Mesenchymal stem cell (in vitro differentiated cells and primary cell): Measurements from ENCODE around the gene SNRPD2.
A peak's percentile ranks its signal among the peaks of the same experiment; 100 is the strongest.

ENCODE experiments used
- DNase-seq: peaks from one replicate; pipeline ENCODE4 v3.0.0-alpha.2; 2013
- H2AFZ ChIP-seq: one replicate; pipeline ENCODE4 v1.6.1; 2013; ENCODE audit warnings: low read depth, mild to moderate bottlenecking, control low read depth, inconsistent platforms, low read length, moderate library complexity
- H2AK5ac ChIP-seq: 2 replicates; pipeline ENCODE4 v1.6.1; 2013; ENCODE audit warnings: low read length, moderate library complexity, mild to moderate bottlenecking, inconsistent platforms; ENCODE audit not compliant: severe bottlenecking
- H2BK120ac ChIP-seq: one replicate; pipeline ENCODE4 v1.6.1; 2013; ENCODE audit warnings: low read depth, mild to moderate bottlenecking, inconsistent platforms, low read length, moderate library complexity
- H2BK12ac ChIP-seq, 2 experiments: one replicate each; pipeline ENCODE4 v1.6.1; 2013; ENCODE audit warnings: inconsistent platforms in 2 of 2, low read length in 2 of 2, mild to moderate bottlenecking in 2 of 2, moderate library complexity in 2 of 2, control low read depth in 1 of 2
- H2BK15ac ChIP-seq: one replicate; pipeline ENCODE4 v1.6.1; 2013; ENCODE audit warnings: mild to moderate bottlenecking, low read depth, inconsistent platforms; ENCODE audit not compliant: poor library complexity, severe bottlenecking
- H2BK5ac ChIP-seq: 2 replicates; pipeline ENCODE4 v1.6.1; 2013; ENCODE audit warnings: low read depth, mild to moderate bottlenecking, low read length, control low read depth, inconsistent platforms; ENCODE audit not compliant: poor library complexity, severe bottlenecking
- H3K14ac ChIP-seq, 2 experiments: one replicate each; pipeline ENCODE4 v1.6.1; 2013; ENCODE audit warnings: inconsistent platforms in 2 of 2, low read length in 2 of 2, control low read depth in 1 of 2, mild to moderate bottlenecking in 1 of 2, moderate library complexity in 1 of 2
- H3K18ac ChIP-seq, 2 experiments: one replicate each; pipeline ENCODE4 v1.6.1; 2013; ENCODE audit warnings: inconsistent platforms in 2 of 2, low read length in 2 of 2, control low read depth in 1 of 2, low read depth in 1 of 2, mild to moderate bottlenecking in 1 of 2
- H3K23ac ChIP-seq, 2 experiments: one replicate each; pipeline ENCODE4 v1.6.1; 2013; ENCODE audit warnings: inconsistent platforms in 2 of 2, low read length in 2 of 2, mild to moderate bottlenecking in 2 of 2, moderate library complexity in 2 of 2, control low read depth in 1 of 2
- H3K27ac ChIP-seq: 2 replicates; pipeline ENCODE4 v1.5.1; 2013; ENCODE audit warnings: mild to moderate bottlenecking, moderate library complexity, low read length, control low read depth, inconsistent platforms; ENCODE audit not compliant: poor library complexity, severe bottlenecking
- H3K27me3 ChIP-seq, 2 experiments: 2 replicates each; pipeline versions ENCODE4 v1.6.1 to v1.7.0; 2013; ENCODE audit warnings: low read length in 2 of 2, mild to moderate bottlenecking in 2 of 2, moderate library complexity in 2 of 2, control low read depth in 1 of 2, inconsistent platforms in 1 of 2; ENCODE audit not compliant: control insufficient read depth in 1 of 2, insufficient read depth in 1 of 2
- H3K36me3 ChIP-seq, 2 experiments: 2 replicates each; pipeline versions ENCODE4 v1.6.1 to v1.7.0; 2013; ENCODE audit warnings: low read length in 2 of 2, control low read depth in 1 of 2, inconsistent platforms in 1 of 2, low read depth in 1 of 2, mild to moderate bottlenecking in 1 of 2; ENCODE audit not compliant: insufficient read depth in 2 of 2, control insufficient read depth in 1 of 2
- H3K4ac ChIP-seq, 2 experiments: one replicate each; pipeline ENCODE4 v1.6.1; 2013; ENCODE audit warnings: inconsistent platforms in 2 of 2, low read length in 2 of 2, mild to moderate bottlenecking in 2 of 2, moderate library complexity in 2 of 2, control low read depth in 1 of 2, low read depth in 1 of 2
- H3K4me1 ChIP-seq: 2 replicates; pipeline ENCODE4 v1.6.1; 2013; ENCODE audit warnings: low read depth, low read length, control low read depth; ENCODE audit not compliant: control insufficient read depth, insufficient read depth
- H3K4me2 ChIP-seq: 2 replicates; pipeline ENCODE4 v1.6.1; 2013; ENCODE audit warnings: low read length, mild to moderate bottlenecking, inconsistent platforms; ENCODE audit not compliant: poor library complexity, severe bottlenecking
- H3K4me3 ChIP-seq, 2 experiments: 2 replicates each; pipeline versions ENCODE4 v1.5.1 to v1.7.0; 2013; ENCODE audit warnings: low read length in 2 of 2, mild to moderate bottlenecking in 2 of 2, control low read depth in 1 of 2, low read depth in 1 of 2; ENCODE audit not compliant: insufficient read depth in 1 of 2
- H3K79me1 ChIP-seq: replicated peaks from 2 replicates; pipeline ENCODE4 v1.6.1; 2013; ENCODE audit warnings: mild to moderate bottlenecking, control low read depth, low read length, inconsistent platforms; ENCODE audit not compliant: poor library complexity, severe bottlenecking
- H3K9ac ChIP-seq: 2 replicates; pipeline ENCODE4 v1.7.0; 2013; ENCODE audit warnings: mild to moderate bottlenecking, low read length, moderate library complexity
- H3K9me3 ChIP-seq: 2 replicates; pipeline ENCODE4 v1.7.0; 2013; ENCODE audit warnings: mild to moderate bottlenecking, low read length; ENCODE audit not compliant: control insufficient read depth
- H4K8ac ChIP-seq: one replicate; pipeline ENCODE4 v1.6.1; 2013; ENCODE audit warnings: inconsistent platforms, mild to moderate bottlenecking, low read length, moderate library complexity
- H4K91ac ChIP-seq: one replicate; pipeline ENCODE4 v1.6.1; 2013; ENCODE audit warnings: mild to moderate bottlenecking, low read length, inconsistent platforms
- WGBS: methylation state at CpG from one replicate; pipeline ENCODE4 v1.1.7; 2013; ENCODE audit warnings: mixed read lengths; 5-methylcytosine and 5-hydroxymethylcytosine counted together

Gene SNRPD2

DNA sequence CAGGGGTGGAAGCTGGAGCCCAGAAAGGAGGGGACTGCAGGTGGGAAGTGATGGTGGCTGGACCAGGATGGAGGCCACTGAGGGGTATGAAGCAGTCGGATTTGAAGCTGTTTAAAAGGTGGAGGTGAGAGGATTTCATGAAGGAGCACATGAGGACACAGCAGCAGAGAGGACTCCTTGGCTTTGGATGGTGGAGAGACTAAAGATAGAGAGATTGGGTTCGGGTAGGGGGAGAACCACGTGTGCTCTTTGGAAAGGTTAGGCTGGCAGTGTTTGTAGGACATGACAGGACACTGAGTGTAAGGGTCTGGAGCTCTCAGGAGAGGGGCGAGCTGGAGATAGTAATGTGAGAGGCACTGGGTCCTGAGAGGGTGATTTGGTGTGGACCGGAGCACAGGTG, 8.8 kb downstream of the SNRPD2 start:
- no peak overlapping the region for H2BK120ac ChIP-seq
- no peak for DNase-seq
- H3K9ac ChIP-seq: no peak overlapping the region
- no peaks in the 10 kb centered on the region for H3K9me3 ChIP-seq
- H3K4me2 ChIP-seq: no peak overlapping the region
- H2AFZ ChIP-seq: no peak overlapping the region
- H2BK15ac ChIP-seq: no peak overlapping the region
- H3K4ac ChIP-seq: no peak overlapping the region
- H3K18ac ChIP-seq: no peak overlapping the region
- no peak overlapping the region for H2AK5ac ChIP-seq
- peaks cover 36 to 42% of the 10 kb centered on the region in 2 experiments for H3K36me3 ChIP-seq
- no peak overlapping the region for H2BK5ac ChIP-seq
- H3K79me1 ChIP-seq: peaks cover 10% of the 10 kb centered on the region
- H2BK12ac ChIP-seq: no peak overlapping the region
- H3K4me1 ChIP-seq: peaks cover 7% of the 10 kb centered on the region
- no peak overlapping the region for H3K27ac ChIP-seq
- no peak overlapping the region for H3K23ac ChIP-seq
- no peak overlapping the region for H3K14ac ChIP-seq
- no peak overlapping the region for H3K4me3 ChIP-seq
- WGBS: 85% methylated on average over 5 of the region's 5 CpGs
- no peak overlapping the region for H4K91ac ChIP-seq
- H4K8ac ChIP-seq: peak overlapping the region; percentile 19
- peaks cover 0 to 10% of the 10 kb centered on the region in 2 experiments for H3K27me3 ChIP-seq

DNA sequence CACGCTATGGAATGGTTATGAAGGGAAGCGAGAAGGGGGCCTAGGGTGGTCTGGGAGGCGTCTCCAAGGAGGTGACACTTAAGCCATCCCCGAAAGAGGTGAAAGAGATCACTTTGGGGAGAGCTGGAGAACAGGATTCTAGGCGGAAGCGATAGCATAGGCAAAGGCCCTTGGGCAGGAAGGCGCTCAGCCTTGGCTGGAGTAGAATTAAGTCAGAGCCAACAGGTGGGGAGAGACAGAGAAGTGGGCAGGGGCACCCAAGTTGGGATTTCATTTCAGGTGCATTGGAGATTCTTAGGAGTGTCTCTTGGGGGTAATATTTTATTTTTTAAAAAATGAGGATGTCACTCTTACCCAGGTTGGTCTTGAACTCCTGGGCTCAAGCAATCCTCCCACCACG, 9.6 kb downstream of the SNRPD2 start:
- DNase-seq: no peak
- H3K79me1 ChIP-seq: peaks cover 4% of the 10 kb centered on the region
- 77% methylated on average over 8 of the region's 8 CpGs for whole genome bisulfite sequencing

DNA sequence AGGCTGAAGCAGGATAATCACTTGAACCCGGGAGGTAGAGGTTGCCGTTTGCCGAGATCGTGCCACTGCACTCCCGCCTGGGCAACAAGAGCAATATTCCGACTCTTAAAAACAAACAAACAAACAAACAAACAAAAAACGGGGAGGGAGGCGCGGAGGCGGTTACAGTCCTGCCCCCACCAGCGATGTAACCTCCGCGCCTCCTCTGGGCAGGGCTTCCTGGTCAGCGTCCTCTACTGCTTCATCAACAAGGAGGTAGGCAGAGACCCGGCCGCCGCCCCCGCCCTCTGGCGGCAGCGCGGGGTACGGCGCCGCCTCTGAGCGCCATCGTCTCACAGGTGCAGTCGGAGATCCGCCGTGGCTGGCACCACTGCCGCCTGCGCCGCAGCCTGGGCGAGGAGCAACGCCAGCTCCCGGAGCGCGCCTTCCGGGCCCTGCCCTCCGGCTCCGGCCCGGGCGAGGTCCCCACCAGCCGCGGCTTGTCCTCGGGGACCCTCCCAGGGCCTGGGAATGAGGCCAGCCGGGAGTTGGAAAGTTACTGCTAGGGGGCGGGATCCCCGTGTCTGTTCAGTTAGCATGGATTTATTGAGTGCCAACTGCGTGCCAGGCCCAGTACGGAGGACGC, 10.2 kb downstream of the SNRPD2 start:
- H2AFZ ChIP-seq: no peak overlapping the region
- H2BK15ac ChIP-seq: no peak overlapping the region
- peak overlapping the region; percentile 52 to 72 for H3K4me3 ChIP-seq
- no peak overlapping the region for H3K4ac ChIP-seq
- no peak overlapping the region for H2BK120ac ChIP-seq
- H4K91ac ChIP-seq: no peak overlapping the region
- DNase-seq: peak; percentile 82
- H3K27ac ChIP-seq: no peak overlapping the region
- peaks cover 0 to 23% of the 10 kb centered on the region in 2 experiments for H3K27me3 ChIP-seq
- no peak overlapping the region for H2AK5ac ChIP-seq
- peak overlapping the region; percentile 87 for H3K4me2 ChIP-seq
- H3K36me3 ChIP-seq: peaks cover 24 to 29% of the 10 kb centered on the region in 2 experiments
- H3K9me3 ChIP-seq: no peaks in the 10 kb centered on the region
- 8% methylated on average over 51 of the region's 51 CpGs for WGBS
- H3K23ac ChIP-seq: no peak overlapping the region
- peaks cover 19% of the 10 kb centered on the region for H3K4me1 ChIP-seq
- no peak overlapping the region for H3K14ac ChIP-seq
- no peak overlapping the region for H2BK5ac ChIP-seq
- H3K18ac ChIP-seq: peak overlapping the region in 1 of 2 experiments; percentile 18
- H4K8ac ChIP-seq: peak overlapping the region; percentile 57
- H3K79me1 ChIP-seq: peaks cover 3% of the 10 kb centered on the region
- H2BK12ac ChIP-seq: no peak overlapping the region
- H3K9ac ChIP-seq: peak overlapping the region; percentile 78

More for the DNA sequence above, 9.6 kb downstream of the SNRPD2 start:
- H3K4me3 ChIP-seq: peak overlapping the region in 1 of 2 experiments; percentile 72
- no peak overlapping the region for H4K8ac ChIP-seq
- H3K4me2 ChIP-seq: no peak overlapping the region
- H3K27ac ChIP-seq: no peak overlapping the region
- H3K9me3 ChIP-seq: no peaks in the 10 kb centered on the region
- no peak overlapping the region for H2BK120ac ChIP-seq
- peaks cover 28 to 34% of the 10 kb centered on the region in 2 experiments for H3K36me3 ChIP-seq
- no peak overlapping the region for H2AK5ac ChIP-seq
- no peak overlapping the region for H2BK12ac ChIP-seq
- H3K27me3 ChIP-seq: peaks cover 0 to 17% of the 10 kb centered on the region in 2 experiments
- H2AFZ ChIP-seq: no peak overlapping the region
- H3K4me1 ChIP-seq: peaks cover 14% of the 10 kb centered on the region
- no peak overlapping the region for H3K18ac ChIP-seq
- no peak overlapping the region for H3K23ac ChIP-seq
- no peak overlapping the region for H4K91ac ChIP-seq
- no peak overlapping the region for H3K9ac ChIP-seq
- H3K4ac ChIP-seq: no peak overlapping the region
- H2BK15ac ChIP-seq: peak overlapping the region; percentile 1
- no peak overlapping the region for H3K14ac ChIP-seq
- no peak overlapping the region for H2BK5ac ChIP-seq

DNA sequence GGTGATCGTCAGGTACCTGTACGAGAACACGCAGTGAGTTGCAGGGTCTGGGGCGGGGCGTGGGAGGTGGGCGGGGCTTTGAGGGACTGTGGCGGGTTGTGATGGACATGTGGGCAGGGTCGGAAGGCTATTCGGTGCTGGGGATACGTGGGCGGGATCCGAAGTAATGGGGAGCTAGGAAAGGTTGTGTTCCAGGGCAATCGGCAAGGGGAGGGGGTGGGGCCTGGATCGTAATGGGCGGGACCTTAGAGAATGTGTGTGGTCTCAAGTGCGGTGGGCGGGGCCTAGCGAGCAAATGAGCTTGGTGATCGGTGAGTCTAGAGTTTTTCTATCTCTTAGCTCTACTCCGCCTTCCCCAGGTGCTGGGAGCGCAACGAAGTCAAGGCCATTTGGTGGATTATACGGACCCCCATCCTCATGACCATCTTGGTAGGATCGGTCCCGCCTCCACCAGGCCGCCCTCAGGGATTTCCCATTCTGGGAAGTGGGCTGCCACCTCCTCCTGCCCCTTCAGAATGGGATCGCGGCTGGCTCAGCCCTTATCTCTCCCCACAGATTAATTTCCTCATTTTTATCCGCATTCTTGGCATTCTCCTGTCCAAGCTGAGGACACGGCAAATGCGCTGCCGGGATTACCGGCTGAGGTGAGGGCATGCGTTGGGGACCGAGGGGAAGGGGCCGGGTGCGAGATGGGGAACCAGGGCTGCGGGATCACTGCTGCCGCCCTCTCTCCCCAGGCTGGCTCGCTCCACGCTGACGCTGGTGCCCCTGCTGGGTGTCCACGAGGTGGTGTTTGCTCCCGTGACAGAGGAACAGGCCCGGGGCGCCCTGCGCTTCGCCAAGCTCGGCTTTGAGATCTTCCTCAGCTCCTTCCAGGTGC, 14.2 kb downstream of the SNRPD2 start:
- Histone ChIP-seq H3K4me2 (peak overlapping the region; percentile 94), H2AK5ac (no peak overlapping the region), H3K79me1 (no peaks in the 10 kb centered on the region), H3K18ac (peak overlapping the region; percentile 37 to 60), H2BK5ac (no peak overlapping the region), H3K9me3 (no peaks in the 10 kb centered on the region), H2AFZ (no peak overlapping the region), H3K23ac (peak overlapping the region in 1 of 2 experiments; percentile 56), H2BK12ac (no peak overlapping the region), H3K4me3 (peak overlapping the region in 1 of 2 experiments; percentile 50), H3K9ac (no peak overlapping the region), H4K8ac (peak overlapping the region; percentile 79), H2BK15ac (no peak overlapping the region), H2BK120ac (no peak overlapping the region), H3K27me3 (peaks cover 0 to 44% of the 10 kb centered on the region in 2 experiments), H3K4me1 (peaks cover 19% of the 10 kb centered on the region), H4K91ac (no peak overlapping the region), H3K36me3 (no peaks in the 10 kb centered on the region), H3K4ac (no peak overlapping the region), H3K27ac (no peak overlapping the region), H3K14ac (peak overlapping the region in 1 of 2 experiments; percentile 64)
- WGBS: 13% methylated on average over 48 of the region's 49 CpGs
- DNase-seq: peak; percentile 87
